Cortex of kidney (tissue), 1 donor: ENCODE results near the gene DYNLT4.
"Not testable (repeated sequence)": the region's sequence is repeated elsewhere in the genome, so short reads cannot be mapped to it uniquely, and the experiment has no call there.

Experiments used
- DNase-seq: peaks from one replicate; lab custom pipeline; 2025; lab: John Stamatoyannopoulos, UW

Gene DYNLT4

DNA sequence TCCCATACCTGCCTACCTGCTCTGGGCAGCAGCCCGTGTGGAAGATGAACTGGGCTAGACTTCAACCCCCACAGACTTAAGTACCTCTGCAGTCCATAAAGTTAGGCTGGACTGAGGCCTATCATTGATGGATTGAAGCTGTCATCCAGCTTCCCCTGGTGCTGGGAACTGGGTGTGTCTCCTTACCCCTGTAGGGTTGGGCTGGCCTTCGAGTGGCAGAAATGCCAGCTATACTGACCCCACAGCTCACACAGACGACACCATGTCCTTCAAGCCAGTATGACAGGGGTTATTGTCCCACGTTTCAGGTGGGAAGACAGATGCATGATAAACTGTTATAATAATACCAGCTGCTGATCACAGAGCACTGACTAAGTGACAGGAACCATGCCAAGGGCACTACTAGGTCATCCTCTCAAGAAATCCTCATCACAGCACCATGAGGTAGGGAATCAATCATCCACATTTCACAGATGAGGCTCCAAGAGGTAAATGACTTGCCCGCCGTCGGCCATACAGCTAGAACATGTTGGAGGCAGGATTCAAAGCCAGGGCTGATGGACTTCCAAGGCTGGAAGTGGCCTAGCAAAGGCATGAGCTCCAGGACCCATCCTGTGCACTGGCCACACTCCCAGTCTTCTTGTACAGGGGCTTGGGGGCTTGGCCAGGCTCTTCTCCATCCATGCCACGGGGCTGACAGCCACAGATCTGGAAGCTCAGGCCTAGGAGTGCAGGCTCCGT is 18.9 kb downstream of the DYNLT4 start, which contains the start of gene BEST4:
Gene BEST4, minus strand, starts transcription at position 51 of the 741 bp plus-strand sequence. CDS start 465 bp downstream, outside the sequence.
- DNase-seq: no peak

DNA sequence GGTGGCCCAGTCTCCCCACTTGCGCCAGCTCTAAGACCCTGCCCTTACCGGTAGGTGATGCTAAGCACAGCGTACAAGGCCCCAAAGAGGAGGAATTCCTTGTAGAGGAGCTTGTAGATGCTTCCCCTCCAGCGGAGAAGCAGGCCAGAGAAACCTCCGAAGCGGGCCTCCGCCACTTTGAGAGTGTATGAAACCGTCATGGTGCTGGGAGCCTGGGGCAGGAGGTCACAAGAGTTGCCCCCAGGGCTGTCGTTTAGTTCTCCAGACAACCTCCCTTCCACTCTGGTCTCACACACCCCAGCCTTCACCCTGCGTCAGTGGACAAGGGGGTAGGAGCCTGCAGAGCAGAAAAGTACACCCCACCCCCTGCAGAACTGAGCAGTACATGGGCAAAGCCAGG is 19.6 kb downstream of the DYNLT4 start:
- no peak for DNase-seq

DNA sequence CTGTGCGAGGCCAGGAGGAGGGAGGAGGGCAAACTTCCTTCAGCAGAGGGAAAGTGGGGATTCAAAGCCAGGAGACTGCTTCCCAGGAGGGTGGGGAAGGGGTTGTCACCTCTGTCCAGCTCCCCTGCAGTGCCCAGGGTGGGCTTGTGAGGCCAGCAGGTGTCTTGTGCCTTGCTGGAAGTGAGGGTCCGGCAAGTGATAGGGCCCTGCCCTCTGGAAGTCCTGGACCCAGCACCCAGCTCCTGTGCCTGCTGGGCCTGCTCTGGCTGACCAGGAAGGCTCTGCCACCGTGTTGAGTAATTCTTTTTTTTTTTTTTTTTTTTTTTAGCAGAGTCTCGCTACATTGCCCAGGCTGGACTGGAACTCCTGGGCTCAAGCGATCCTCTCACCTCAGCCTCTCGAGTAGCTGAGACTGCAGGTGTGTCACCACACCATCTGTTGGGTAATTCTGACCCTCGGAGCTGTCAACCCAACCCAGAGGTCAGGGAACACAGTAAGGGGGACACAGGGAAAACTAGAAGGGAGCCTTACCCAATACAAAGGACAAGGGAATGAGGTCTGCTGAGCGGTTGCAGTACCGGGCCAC is 20.2 kb downstream of the DYNLT4 start:
- DNase-seq: no peak

DNA sequence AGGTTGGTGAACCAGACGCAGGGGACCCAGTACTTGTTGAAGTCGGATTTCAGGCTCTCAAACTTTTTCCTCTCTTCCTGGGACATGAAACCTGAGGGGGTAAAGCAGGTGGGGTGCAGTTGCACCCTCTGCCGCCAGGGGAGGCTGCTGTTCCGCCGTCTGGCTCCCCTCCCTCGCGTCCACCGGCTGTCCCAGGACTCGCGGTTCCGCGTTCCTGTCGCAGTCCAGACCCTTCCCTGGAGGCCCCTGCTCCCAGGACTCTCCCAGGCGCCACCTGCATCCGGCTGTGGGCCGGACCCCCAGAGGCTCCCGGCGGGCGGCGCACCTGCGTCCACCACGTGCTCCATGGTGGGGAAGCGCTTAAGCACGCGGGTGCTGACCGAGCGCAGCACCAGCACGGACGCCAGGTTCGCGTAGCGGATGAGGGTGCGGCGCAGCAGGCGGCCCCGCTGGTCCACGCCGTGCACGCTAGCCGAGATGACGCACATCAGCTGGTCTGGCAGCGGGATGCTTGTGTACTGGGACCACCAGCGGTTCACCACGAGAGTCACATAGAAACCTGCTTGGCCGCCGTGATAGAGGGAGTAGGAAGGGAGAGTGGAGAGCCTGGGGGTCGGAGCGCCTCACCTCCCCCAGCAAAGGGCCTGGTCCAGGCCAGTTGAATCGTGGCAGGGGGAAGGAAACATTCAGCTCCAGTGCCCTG is 20.9 kb downstream of the DYNLT4 start:
- no peak for DNase-seq

DNA sequence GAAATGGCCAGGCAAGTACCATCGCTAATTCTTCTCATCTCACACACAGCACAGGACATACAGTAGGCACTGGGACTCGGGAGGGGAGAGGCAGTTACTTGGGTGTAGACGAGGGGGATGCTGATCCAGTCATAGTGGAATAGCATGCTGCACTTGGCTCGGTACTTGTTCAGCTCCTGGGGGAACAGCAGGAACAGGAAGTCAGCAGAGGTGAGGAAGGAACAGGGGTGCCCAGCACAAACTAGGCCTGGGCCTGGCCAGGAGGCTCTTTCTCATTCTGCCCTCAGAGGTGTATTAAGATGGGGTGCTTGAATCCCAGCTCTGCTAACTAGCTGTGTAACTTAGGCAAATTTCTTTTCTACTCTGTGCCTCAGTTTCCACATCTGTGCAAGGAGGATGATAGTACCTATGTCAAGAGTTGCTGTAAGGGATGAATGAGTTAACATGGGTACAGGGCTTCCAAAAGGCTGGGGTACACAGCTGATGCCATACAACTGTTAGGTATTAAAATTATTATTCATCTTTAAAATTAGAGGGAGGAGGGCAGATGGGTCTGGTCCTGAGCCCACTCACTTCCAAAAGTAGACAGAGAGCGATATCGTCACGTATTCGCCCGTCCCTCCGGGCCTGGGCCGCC is 21.5 kb downstream of the DYNLT4 start:
- no peak for DNase-seq

DNA sequence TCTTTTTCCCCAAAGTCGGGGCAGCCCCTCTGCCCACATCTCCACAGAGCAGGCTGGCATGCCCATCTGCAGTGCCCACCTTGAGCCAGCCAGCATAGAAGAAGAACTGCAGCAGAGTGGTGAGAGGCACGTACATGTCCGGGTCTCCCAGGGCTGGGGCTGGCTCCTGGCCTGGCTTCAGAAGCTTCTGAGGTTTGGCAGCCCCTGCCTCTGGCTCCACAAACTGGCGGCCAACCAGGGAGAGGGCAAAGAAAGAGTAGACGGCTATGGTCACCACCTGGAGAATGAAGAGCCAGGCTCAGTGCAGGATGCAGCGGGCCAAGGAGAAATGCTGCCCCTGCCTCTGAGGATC is 22.1 kb downstream of the DYNLT4 start:
- no peak for DNase-seq

DNA sequence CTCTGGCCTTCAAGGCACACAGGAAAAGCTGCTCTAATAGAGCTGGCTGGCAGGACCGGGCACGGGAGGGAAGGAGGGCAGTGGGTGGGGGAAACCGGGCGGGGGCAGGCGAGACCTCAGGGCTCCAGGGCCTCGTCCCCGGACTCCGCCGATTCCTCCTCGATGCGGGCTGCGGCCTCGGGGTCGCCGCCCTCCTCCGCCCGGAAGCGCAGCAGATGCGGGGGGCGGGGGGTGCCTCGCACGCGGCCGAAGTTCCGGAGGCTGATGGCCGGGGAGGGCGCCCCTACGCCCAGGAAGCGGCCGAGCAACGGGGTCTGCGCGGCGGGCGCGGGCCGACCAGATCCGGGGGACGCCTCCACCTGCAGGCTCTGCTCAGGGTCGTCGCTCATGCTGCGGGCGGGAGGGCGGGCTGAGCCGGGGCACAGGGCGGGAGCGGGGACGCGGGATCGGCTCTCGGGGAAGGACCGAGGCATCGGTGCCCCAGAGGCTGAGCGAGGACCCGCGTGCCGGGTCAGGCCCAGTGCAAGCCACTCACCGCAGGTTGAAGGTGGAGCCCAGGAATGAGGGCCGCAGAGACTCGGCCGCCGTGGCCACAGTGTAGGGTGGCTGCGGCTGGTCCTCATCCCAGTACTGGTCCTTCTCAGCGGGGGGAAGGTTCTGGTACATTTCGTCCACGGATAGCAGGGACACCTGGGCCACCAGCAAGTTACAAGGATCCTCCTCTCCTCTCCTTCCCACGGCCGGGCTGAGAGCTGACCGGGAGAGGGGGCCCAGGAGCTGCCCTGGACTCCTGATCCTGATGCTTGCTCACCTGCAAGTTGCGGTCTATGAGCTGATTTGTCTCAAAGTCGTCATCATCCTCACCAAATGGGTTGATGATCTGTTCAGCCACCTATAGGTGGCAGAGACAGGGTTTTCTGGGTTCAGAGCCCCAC is 22.8 kb downstream of the DYNLT4 start:
- DNase-seq: no peak

DNA sequence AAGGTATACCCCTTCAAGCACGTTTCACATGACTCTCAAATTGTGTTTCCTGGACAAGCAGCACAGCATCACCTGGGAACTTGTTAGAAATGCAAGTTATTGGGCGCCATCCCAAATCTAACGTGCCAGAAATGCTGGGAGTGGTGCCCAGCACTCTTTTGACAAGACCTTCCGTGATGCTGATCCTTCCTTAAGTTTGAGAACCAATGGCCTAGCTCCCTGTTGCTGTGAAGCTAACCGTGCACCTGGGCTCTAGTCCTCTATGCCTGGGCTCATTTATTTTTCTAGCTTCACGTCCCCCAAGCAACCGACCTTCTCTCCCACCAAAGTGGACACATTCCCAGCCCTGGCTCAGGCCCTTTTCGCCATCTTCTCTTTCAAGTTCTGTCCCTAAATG is 23.5 kb downstream of the DYNLT4 start:
- no peak for DNase-seq

DNA sequence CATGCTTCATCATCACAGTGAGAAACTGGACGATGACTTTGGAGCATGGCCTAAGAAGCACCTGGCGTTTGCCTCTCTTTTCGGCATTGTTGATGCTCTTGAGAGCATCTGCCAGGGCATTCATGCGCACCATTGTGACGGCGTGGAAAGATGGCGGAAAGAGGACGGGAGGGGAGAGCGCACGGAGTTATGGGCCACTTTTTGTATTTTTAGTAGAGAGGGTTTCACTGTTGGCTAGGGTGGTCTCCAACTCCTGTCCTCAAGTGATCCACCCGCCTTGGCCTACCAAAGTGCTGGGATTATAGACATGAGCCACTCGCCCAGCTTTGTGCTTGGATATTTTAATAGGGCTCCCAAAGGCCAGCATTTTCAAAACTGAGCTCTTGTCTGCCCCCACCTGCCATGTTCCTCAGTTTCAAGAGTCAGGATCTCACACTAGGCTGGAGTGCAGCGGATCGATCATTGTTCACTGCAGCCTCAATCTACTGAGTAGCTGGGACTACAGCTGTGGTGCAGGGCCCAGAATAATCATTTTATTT is 26.5 kb downstream of the DYNLT4 start:
- DNase-seq: no peak

DNA sequence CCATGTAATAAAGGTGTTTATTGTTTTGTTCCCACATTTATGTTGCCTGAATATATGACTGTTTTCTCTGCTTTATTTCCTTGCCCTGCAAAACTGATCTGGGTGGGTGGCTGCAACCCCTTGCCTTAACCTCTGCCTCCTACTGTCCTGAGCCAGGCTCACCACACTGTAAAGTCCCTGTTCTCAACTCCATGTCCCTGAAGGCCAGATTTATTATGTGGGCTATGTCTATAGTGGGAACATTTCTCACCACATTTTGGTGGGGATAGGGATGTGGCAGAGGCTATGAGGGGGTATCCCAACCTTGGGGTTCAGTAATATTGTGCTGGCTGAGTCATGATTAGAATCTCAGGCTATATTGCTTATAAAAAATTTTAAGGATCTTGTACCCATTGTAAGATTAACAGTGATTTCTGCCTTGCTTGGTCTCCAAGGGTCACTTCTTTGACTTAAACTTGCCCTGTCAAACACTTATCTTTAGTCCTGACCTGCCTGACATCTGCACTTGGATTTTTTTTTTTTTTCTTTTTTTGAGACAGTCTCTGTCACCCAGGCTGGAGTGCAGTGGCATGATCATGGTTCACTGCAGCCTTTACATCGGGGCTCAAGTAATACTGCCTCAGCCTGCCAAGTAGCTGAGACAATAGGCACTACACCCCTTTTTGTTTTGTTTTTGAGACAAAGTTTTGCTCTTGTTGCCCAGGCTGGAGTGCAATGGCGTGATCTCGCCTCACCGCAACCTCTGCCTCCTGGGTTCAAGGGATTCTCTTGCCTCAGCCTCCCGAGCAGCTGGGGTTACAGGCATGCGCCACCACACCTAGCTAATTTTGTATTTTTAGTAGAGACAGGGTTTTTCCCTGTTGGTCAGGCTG is 28.2 kb downstream of the DYNLT4 start:
- DNase-seq: no peak

DNA sequence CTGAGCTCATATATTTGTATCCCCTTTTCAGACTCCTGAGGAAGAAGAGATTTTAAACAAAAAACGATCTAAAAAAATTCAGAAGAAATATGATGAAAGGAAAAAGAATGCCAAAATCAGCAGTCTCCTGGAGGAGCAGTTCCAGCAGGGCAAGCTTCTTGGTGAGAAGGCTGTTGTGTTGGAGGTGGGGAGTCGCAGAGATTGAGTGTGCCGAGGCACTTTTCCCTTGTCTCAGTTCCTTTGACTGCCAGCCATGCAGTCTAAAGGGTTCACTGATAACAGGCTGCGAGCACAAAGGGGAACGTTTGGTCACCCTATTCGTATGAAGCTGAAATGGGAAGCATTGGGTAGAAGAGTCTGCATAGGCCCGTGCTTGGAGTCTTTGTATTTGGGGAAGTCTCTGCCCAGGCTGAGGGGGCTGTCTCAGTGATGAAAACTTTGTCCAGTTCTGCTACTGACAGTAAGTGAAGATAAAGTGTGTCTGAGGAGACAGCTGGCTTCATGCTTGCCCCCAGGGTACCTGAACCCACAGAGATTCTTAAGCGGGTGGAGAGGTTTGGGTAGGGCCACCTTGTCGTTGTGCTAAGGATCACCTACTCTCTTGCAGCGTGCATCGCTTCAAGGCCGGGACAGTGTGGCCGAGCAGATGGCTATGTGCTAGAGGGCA is 29.0 kb downstream of the DYNLT4 start:
- DNase-seq: no peak

DNA sequence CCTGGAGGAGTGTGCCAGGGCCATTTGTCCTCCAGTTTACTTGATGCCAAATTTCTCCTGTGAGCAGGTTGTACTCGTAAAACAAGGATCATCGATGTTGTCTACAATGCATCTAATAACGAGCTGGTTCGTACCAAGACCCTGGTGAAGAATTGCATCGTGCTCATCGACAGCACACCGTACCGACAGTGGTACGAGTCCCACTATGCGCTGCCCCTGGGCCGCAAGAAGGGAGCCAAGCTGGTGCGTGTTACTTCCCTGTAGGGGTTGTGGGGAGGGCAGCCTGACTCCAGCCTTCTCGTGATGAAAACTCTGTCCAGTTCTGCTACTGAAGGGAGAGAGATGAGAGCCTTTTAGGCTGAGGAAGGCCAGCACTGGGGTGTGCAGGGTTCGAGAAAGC is 29.6 kb downstream of the DYNLT4 start:
- DNase-seq: no peak

DNA sequence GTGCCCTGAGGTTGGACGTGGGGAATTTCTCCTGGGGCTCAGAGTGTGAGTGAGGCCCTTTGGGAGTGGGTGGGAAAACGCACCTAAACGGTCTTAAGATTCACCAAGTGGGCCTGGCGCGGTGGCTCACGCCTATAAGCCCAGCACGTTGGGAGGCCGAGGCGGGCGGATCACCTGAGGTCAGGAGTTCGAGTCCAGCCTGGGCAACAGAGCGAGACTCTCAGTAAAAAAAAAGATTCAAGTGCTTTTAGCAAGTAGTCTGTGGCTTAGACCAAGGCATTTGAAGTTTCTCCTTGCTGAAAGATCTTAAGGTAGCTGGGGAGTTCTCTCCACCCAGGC is 30.5 kb downstream of the DYNLT4 start:
- no peak for DNase-seq

DNA sequence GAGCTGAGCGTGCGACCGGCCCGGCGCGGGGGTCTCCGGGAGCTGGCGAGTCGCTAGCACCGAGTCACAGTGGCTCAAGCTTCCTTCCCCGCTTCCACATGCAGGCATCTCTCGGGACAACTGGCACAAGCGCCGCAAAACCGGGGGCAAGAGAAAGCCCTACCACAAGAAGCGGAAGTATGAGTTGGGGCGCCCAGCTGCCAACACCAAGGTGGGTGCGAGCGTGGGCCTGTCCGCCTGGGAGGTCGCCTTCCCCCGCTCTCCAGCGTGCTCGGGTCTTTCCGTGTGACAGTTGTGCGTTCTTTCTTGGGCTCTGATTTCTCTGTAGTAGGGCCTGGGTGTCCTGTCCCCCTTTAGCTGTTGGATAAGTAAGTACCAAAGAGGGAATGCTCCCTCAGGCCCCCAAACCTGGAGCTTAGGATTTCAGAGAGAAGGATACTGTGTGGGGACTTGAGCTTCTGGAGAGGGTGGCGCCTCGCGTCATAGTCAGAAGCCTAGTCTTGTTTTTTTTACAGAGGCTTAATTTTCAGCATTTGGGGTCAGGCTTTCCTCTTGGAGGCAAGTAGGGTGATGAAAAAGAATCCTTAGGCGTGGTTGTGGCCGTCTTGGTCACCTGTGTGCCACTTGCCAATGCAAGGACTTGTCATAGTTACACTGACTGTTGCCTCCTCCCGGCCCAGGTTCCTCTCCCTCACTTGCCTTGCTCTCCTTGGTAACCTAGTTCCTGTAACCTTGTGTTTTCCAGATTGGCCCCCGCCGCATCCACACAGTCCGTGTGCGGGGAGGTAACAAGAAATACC is 31.0 kb downstream of the DYNLT4 start:
- DNase-seq: no peak

DNA sequence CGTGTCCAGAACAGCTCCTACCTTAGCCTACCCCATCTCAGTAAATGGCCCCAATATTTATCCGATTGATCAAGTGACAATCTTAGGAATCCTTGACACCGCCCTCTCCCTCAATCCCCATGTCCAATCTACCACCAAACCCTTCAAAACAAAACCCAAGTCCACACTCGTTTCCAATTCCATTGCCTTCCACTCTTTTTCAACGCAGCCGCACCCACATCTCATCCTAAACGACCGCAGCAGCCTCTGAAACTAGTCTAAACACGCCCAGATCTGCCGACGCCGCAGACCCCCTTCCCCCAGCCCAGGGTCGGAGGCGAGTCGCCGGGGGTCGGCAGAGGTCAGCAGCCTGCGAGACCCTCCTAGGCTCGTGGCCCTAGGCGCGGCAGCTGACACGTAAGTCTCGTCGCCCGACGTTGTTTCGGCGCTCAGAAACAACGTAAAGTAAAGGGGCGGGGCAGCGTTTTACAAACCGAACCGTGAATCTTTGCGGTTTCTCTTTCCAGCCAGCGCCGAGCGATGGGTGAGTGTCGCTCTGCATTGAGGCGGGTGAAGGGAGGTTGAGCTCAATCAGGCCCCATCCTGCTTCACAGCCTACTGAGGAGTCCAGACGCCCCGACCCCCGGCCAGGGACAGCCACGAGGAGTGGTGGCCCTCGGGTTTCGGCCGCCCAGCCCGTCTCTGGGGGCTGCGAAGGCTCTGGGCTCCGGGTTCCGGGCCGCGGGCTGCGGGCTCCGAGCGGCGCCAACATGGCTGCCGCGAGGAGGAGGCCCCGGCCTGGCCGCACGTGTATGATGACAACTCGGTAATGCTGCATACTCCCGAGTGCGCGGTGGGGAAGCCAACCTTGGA is 31.8 kb downstream of the DYNLT4 start, which contains the start of gene RPS8:
Gene RPS8, plus strand, starts transcription at position 463 of the 852 bp plus-strand sequence. Its CDS starts 57 bp downstream, at position 520.
- DNase-seq: no peak

DNA sequence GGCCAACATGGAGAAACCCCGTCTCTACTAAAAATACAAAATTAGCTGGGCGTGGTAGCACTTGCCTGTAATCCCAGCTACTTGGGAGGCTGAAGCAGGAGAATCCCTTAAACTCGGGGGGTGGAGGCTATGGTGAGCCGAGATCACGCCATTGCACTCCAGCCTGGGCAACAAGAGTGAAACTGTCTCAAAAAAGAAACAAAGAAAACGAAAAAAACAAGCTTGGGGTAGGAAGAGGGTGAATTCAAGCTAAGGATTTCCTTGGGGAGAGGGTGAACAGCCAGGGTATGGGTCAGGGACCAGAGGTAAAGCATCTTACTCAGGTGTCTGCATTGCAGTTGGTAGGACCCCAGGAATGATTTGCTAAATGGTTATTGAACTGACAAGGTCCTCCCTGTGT is 40.7 kb downstream of the DYNLT4 start:
- not testable (repeated sequence) for DNase-seq

DNA sequence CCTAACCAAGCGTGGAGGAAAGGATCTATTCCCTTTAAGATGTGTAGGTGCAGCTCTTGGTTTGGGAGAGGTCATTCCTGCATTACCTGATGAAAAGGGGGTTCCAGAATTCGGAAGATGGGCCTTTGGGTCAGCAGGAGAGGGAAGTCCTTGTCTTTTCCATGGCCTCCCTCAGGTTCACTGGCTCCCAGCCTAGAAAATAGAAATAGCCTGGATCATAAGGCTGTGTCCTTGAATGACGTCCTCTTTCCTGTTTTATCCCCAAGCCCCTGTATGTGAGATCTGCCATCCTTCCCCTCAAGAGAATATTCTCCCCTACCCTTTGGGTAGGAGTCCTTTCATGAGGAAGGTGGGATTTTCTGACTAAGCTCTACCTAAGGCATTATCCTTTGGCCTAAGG is 46.3 kb downstream of the DYNLT4 start:
- no peak for DNase-seq

DNA sequence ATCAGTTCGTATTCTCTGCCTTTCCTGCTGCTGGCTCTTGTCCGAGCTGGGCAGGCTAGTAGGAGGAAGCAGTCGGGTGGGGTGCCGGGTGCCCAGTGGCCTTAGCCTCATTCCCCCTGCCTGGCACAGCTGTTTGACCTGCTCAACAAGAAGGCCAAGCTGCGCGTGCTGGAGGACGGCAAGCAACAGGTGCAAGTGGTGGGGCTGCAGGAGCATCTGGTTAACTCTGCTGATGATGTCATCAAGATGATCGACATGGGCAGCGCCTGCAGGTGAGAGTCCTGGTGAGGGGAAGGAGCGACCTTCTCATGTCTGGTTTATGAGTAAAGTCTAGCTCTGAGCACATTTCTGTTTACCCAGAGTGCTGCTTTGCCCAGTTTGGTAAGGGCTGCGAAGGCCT is 48.1 kb downstream of the DYNLT4 start:
- DNase-seq: no peak
